H9 (cell line): ENCODE measurements around the gene NKAIN4. TPM values are rescaled to one million over a fixed set of nuclear protein-coding genes. Genes with fewer than 3 reads are reported as not detected.

Source experiments
- DNase-seq: peaks from one replicate; pipeline ENCODE4 v3.0.0-alpha.2; 2017
- H2AFZ ChIP-seq: one replicate; pipeline ENCODE4 v1.6.1; 2013; ENCODE audit warnings: mild to moderate bottlenecking, low read length, control low read depth, moderate library complexity
- H2AK5ac ChIP-seq: 2 replicates; pipeline ENCODE4 v1.6.1; 2013; ENCODE audit warnings: low read length, control low read depth, mixed read lengths; ENCODE audit not compliant: insufficient read length
- H2BK120ac ChIP-seq: one replicate; pipeline ENCODE4 v1.6.1; 2013; ENCODE audit warnings: low read depth, mild to moderate bottlenecking, low read length, control low read depth, inconsistent platforms; ENCODE audit not compliant: poor library complexity, severe bottlenecking
- H2BK12ac ChIP-seq: 2 replicates; pipeline ENCODE4 v1.6.1; 2013; ENCODE audit warnings: low read length, control low read depth, mixed read lengths, low read depth; ENCODE audit not compliant: insufficient read length
- H2BK15ac ChIP-seq: 2 replicates; pipeline ENCODE4 v1.6.1; 2013; ENCODE audit warnings: low read depth, low read length, control low read depth
- H2BK20ac ChIP-seq: one replicate; pipeline ENCODE4 v1.6.1; 2013; ENCODE audit warnings: low read depth, mild to moderate bottlenecking, low read length, control low read depth, inconsistent platforms; ENCODE audit not compliant: poor library complexity, severe bottlenecking
- H2BK5ac ChIP-seq: 2 replicates; pipeline ENCODE4 v1.6.1; 2013; ENCODE audit warnings: low read length, control low read depth, mixed read lengths; ENCODE audit not compliant: insufficient read length
- H3K14ac ChIP-seq: 2 replicates; pipeline ENCODE4 v1.6.1; 2013; ENCODE audit warnings: low read length, control low read depth; ENCODE audit not compliant: insufficient read depth
- H3K18ac ChIP-seq: 2 replicates; pipeline ENCODE4 v1.6.1; 2013; ENCODE audit warnings: low read depth, mild to moderate bottlenecking, mixed read lengths, low read length, control low read depth; ENCODE audit not compliant: insufficient read length
- H3K23ac ChIP-seq: 2 replicates; pipeline ENCODE4 v1.6.1; 2013; ENCODE audit warnings: low read length, control low read depth, mixed read lengths, low read depth; ENCODE audit not compliant: insufficient read length
- H3K23me2 ChIP-seq: 2 replicates; pipeline ENCODE4 v1.6.1; 2013; ENCODE audit warnings: low read depth, mild to moderate bottlenecking, mixed read lengths, low read length, control low read depth; ENCODE audit not compliant: insufficient read length, poor library complexity, severe bottlenecking
- H3K27ac ChIP-seq: 2 replicates; pipeline ENCODE4 v1.5.1; 2013; ENCODE audit warnings: low read length, control low read depth, mixed read lengths, low read depth; ENCODE audit not compliant: insufficient read length
- H3K27me3 ChIP-seq: 2 replicates; pipeline ENCODE4 v1.6.1; 2013; ENCODE audit warnings: low read length, control low read depth, inconsistent platforms; ENCODE audit not compliant: insufficient read depth
- H3K4ac ChIP-seq: 2 replicates; pipeline ENCODE4 v1.6.1; 2013; ENCODE audit warnings: low read depth, mild to moderate bottlenecking, control low read depth, inconsistent platforms, low read length, moderate library complexity
- H3K4me1 ChIP-seq: 2 replicates; pipeline ENCODE4 v1.6.1; 2013; ENCODE audit warnings: low read length, control low read depth, inconsistent platforms; ENCODE audit not compliant: insufficient read depth
- H3K4me2 ChIP-seq: 2 replicates; pipeline ENCODE4 v1.6.1; 2013; ENCODE audit warnings: low read length, control low read depth, mixed read lengths; ENCODE audit not compliant: insufficient read length, insufficient read depth
- H3K56ac ChIP-seq: 2 replicates; pipeline ENCODE4 v1.6.1; 2013; ENCODE audit warnings: low read depth, mild to moderate bottlenecking, mixed read lengths, low read length, control low read depth; ENCODE audit not compliant: insufficient read length
- H3K79me1 ChIP-seq: 2 replicates; pipeline ENCODE4 v1.6.1; 2013; ENCODE audit warnings: low read depth, mild to moderate bottlenecking, moderate library complexity, low read length, control low read depth, inconsistent platforms; ENCODE audit not compliant: insufficient read depth, poor library complexity, severe bottlenecking
- H3K79me2 ChIP-seq: 2 replicates; pipeline ENCODE4 v1.6.1; 2013; ENCODE audit warnings: low read length, control low read depth, inconsistent platforms; ENCODE audit not compliant: insufficient read depth
- H3K9ac ChIP-seq: 2 replicates; pipeline ENCODE4 v1.6.1; 2013; ENCODE audit warnings: low read length, control low read depth, mixed read lengths; ENCODE audit not compliant: insufficient read length; ENCODE audit errors: extremely low read depth
- H3K9me3 ChIP-seq: one replicate; pipeline ENCODE4 v1.6.1; 2013; ENCODE audit warnings: low read depth, low read length, inconsistent platforms; ENCODE audit not compliant: control insufficient read depth
- H3T11ph ChIP-seq: one replicate; pipeline ENCODE4 v1.6.1; 2013; ENCODE audit warnings: mild to moderate bottlenecking, low read length, control low read depth, inconsistent platforms
- H4K20me1 ChIP-seq: one replicate; pipeline ENCODE4 v1.6.1; 2013; ENCODE audit not compliant: control insufficient read depth, insufficient read length, insufficient read depth
- H4K5ac ChIP-seq: 2 replicates; pipeline ENCODE4 v1.6.1; 2013; ENCODE audit warnings: low read depth, mild to moderate bottlenecking, mixed read lengths, low read length, control low read depth; ENCODE audit not compliant: insufficient read length
- H4K8ac ChIP-seq: replicated peaks from 2 replicates; pipeline ENCODE4 v1.6.1; 2013; ENCODE audit warnings: low read length, control low read depth, mixed read lengths, low read depth; ENCODE audit not compliant: insufficient read length
- H4K91ac ChIP-seq: 2 replicates; pipeline ENCODE4 v1.6.1; 2013; ENCODE audit warnings: low read depth, mild to moderate bottlenecking, moderate library complexity, mixed read lengths, low read length, control low read depth; ENCODE audit not compliant: insufficient read length
- H3K27ac Mint-ChIP-seq, 3 experiments: 2 replicates in 2 of 3; 3 replicates in 1 of 3; pipeline ENCODE4 v1.8.0; 2020 to 2021; ENCODE audit warnings: mixed read lengths in 3 of 3, mild to moderate bottlenecking in 1 of 3, moderate library complexity in 1 of 3
- H3K27me3 Mint-ChIP-seq: 2 replicates; pipeline ENCODE4 v1.8.0; 2021; ENCODE audit warnings: low read depth, mild to moderate bottlenecking, moderate library complexity, mixed read lengths
- H3K36me3 Mint-ChIP-seq, 3 experiments: 2 replicates in 2 of 3; 3 replicates in 1 of 3; pipeline ENCODE4 v1.8.0; 2020 to 2021; ENCODE audit warnings: low read depth in 3 of 3, mixed read lengths in 3 of 3; ENCODE audit not compliant: insufficient read depth in 1 of 3
- H3K4me1 Mint-ChIP-seq, 2 experiments: 2 replicates each; pipeline ENCODE4 v1.8.0; 2020; ENCODE audit warnings: mixed read lengths in 2 of 2
- H3K4me3 Mint-ChIP-seq, 2 experiments: 2 replicates in 1 of 2; 3 replicates in 1 of 2; pipeline ENCODE4 v1.8.0; 2020 to 2021; ENCODE audit warnings: mild to moderate bottlenecking in 2 of 2, mixed read lengths in 2 of 2, moderate library complexity in 1 of 2
- H3K9me3 Mint-ChIP-seq, 2 experiments: 2 replicates in 1 of 2; 3 replicates in 1 of 2; pipeline ENCODE4 v1.8.0; 2020; ENCODE audit warnings: mild to moderate bottlenecking in 2 of 2, mixed read lengths in 2 of 2, moderate library complexity in 1 of 2
- CTCF ChIP-seq: fragments of 200-600 bp; sonication (generic); conservative IDR thresholded peaks from 3 replicates; pipeline ENCODE4 v1.8.0; 2021; ENCODE audit warnings: antibody characterized with exemption, mild to moderate bottlenecking
- WGBS: extraction: QIAGEN DNeasy Blood & Tissue Kit; methylation state at CpG from one replicate; pipeline ENCODE4 v1.1.7; 2013; ENCODE audit warnings: missing lambda C conversion rate, low lambda C conversion rate, mixed read lengths; ENCODE audit not compliant: insufficient read length; ENCODE audit errors: extremely low coverage; 5-methylcytosine and 5-hydroxymethylcytosine counted together
- total RNA-seq: library from RNA; stranded (reverse); gene quantifications from 2 replicates; pipeline ENCODE4 v1.2.1, GENCODE V29; 2021

The NKAIN4 gene
- total RNA-seq, 1 experiment from 2014 or later = 20.9 TPM

GRCh38 chr20:63262836-63263235 is 8.6 kb upstream of the NKAIN4 start:
- no peaks in the 10 kb centered on the region for H4K20me1 ChIP-seq
- Mint-ChIP-seq H3K4me1 (peaks cover 4 to 24% of the 10 kb centered on the region in 2 experiments; a peak in 3 of 4 replicates), H3K4me3 (no peak overlapping the region; a peak in 1 of 5 replicates), H3K36me3 (no peaks in the 10 kb centered on the region), H3K9me3 (no peaks in the 10 kb centered on the region), H3K27ac (no peak overlapping the region), H3K27me3 (peaks cover 17% of the 10 kb centered on the region)
- no peak overlapping the region for H2BK15ac ChIP-seq
- H3K9ac ChIP-seq = no peak overlapping the region
- H3K79me1 ChIP-seq = no peaks in the 10 kb centered on the region
- no peak overlapping the region for H2AK5ac ChIP-seq
- no peak overlapping the region for H3K4ac ChIP-seq
- H3K23me2 ChIP-seq = no peaks in the 10 kb centered on the region
- no peaks in the 10 kb centered on the region for H3K27me3 ChIP-seq
- no peak overlapping the region for H3K4me2 ChIP-seq
- DNase-seq = no peak
- no peak overlapping the region for H3K18ac ChIP-seq
- no peak overlapping the region for H3K56ac ChIP-seq
- H2BK12ac ChIP-seq = no peak overlapping the region
- H3K27ac ChIP-seq = no peak overlapping the region
- no peak overlapping the region for H2BK120ac ChIP-seq
- no peak overlapping the region for H2BK5ac ChIP-seq
- no peak overlapping the region for H2BK20ac ChIP-seq
- TF ChIP-seq CTCF = no peak
- no peak overlapping the region for H3K23ac ChIP-seq
- no peak overlapping the region for H3T11ph ChIP-seq
- H4K8ac ChIP-seq = no peak overlapping the region
- H3K9me3 ChIP-seq = no peaks in the 10 kb centered on the region
- no peak overlapping the region for H2AFZ ChIP-seq
- H3K14ac ChIP-seq = no peak overlapping the region
- H4K5ac ChIP-seq = no peak overlapping the region
- H3K79me2 ChIP-seq = no peaks in the 10 kb centered on the region
- WGBS = no CpG with 5 or more reads among the region's 9 CpGs
- H3K4me1 ChIP-seq = no peaks in the 10 kb centered on the region; the same call in 1 of the 2 replicates
- H4K91ac ChIP-seq = no peak overlapping the region
